Stomach (tissue), 4 donors: ENCODE data around the gene KLK11.

Source experiments
- EP300 ChIP-seq: sonication (generic); formaldehyde crosslinking; IDR thresholded peaks from one replicate; pipeline ENCODE4 v1.6.1; 2017; ENCODE audit warnings: antibody characterized with exemption
- TF ChIP-seq, protein P1 (sequence below), 7 experiments: fragments of 450-650 bp in 4 of 7; fragments of 200-600 bp in 3 of 7; sonication (generic) in 3 of 7; IDR thresholded peaks; one replicate each; pipeline ENCODE4 v1.5.1; 2016 to 2019; ENCODE audit warnings: antibody characterized with exemption in 7 of 7, control low read depth in 2 of 7, mild to moderate bottlenecking in 1 of 7

- TF ChIP-seq, protein P1, sequence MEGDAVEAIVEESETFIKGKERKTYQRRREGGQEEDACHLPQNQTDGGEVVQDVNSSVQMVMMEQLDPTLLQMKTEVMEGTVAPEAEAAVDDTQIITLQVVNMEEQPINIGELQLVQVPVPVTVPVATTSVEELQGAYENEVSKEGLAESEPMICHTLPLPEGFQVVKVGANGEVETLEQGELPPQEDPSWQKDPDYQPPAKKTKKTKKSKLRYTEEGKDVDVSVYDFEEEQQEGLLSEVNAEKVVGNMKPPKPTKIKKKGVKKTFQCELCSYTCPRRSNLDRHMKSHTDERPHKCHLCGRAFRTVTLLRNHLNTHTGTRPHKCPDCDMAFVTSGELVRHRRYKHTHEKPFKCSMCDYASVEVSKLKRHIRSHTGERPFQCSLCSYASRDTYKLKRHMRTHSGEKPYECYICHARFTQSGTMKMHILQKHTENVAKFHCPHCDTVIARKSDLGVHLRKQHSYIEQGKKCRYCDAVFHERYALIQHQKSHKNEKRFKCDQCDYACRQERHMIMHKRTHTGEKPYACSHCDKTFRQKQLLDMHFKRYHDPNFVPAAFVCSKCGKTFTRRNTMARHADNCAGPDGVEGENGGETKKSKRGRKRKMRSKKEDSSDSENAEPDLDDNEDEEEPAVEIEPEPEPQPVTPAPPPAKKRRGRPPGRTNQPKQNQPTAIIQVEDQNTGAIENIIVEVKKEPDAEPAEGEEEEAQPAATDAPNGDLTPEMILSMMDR (IDR thresholded peaks at IDR 0.05): no peak
- TF ChIP-seq EP300: no peak
Observed at GRCh38 chr19:51000426-51000825, 26.0 kb downstream of the KLK11 start.
